Smooth muscle cell (in vitro differentiated cells): ENCODE results near the gene MED20. TPM values are rescaled to one million over a fixed set of nuclear protein-coding genes. Genes with fewer than 3 reads are reported as not detected.

Experiments used
- DNase-seq: peaks from one replicate; lab custom pipeline; 2025; ENCODE audit not compliant: unreplicated experiment; lab: John Stamatoyannopoulos, UW
- H2AFZ ChIP-seq: fragments of 200-600 bp; sonication (generic); 2 replicates; pipeline ENCODE4 v1.6.0; 2016; ENCODE audit warnings: antibody characterized with exemption, low read depth, mild to moderate bottlenecking
- H3F3A ChIP-seq: fragments of 200-600 bp; sonication (generic); 2 replicates; pipeline ENCODE4 v1.6.0; 2017; ENCODE audit warnings: antibody characterized with exemption, low read depth
- H3K27ac ChIP-seq: fragments of 200-600 bp; sonication (generic); 2 replicates; pipeline ENCODE4 v1.5.1; 2016; ENCODE audit warnings: low read depth, mild to moderate bottlenecking
- H3K27me3 ChIP-seq: fragments of 200-600 bp; sonication (generic); 2 replicates; pipeline ENCODE4 v1.6.1; 2016; ENCODE audit warnings: low read depth, mild to moderate bottlenecking
- H3K36me3 ChIP-seq: fragments of 200-600 bp; sonication (generic); 2 replicates; pipeline ENCODE4 v1.5.1; 2016; ENCODE audit warnings: low read depth
- H3K4me1 ChIP-seq: fragments of 200-600 bp; sonication (generic); 2 replicates; pipeline ENCODE4 v1.5.1; 2016; ENCODE audit warnings: low read depth
- H3K4me2 ChIP-seq: fragments of 200-600 bp; sonication (generic); 2 replicates; pipeline ENCODE4 v1.6.0; 2016; ENCODE audit warnings: mild to moderate bottlenecking
- H3K4me3 ChIP-seq: fragments of 200-600 bp; sonication (generic); 2 replicates; pipeline ENCODE4 v1.5.1; 2016; ENCODE audit warnings: mild to moderate bottlenecking
- H3K79me2 ChIP-seq: fragments of 200-600 bp; sonication (generic); 2 replicates; pipeline ENCODE4 v1.6.0; 2016; ENCODE audit warnings: low read depth, mild to moderate bottlenecking
- H3K9ac ChIP-seq: fragments of 200-600 bp; sonication (generic); 2 replicates; pipeline ENCODE4 v1.6.0; 2016; ENCODE audit warnings: low read depth
- H3K9me3 ChIP-seq: fragments of 200-600 bp; sonication (generic); replicated peaks from 2 replicates; pipeline ENCODE4 v1.5.1; 2016; ENCODE audit warnings: low read depth
- H4K20me1 ChIP-seq: fragments of 200-600 bp; sonication (generic); 2 replicates; pipeline ENCODE4 v1.6.0; 2016; ENCODE audit warnings: low read depth
- WGBS: methylation state at CpG from one replicate; pipeline ENCODE4 v1.1.7; 2016; ENCODE audit warnings: low lambda C conversion rate; 5-methylcytosine and 5-hydroxymethylcytosine counted together
- polyA plus RNA-seq: library from polyadenylated mRNA; unstranded; fragments of >200 nt; fragmentation: Nextera tagmentation; extraction: Ambion mirVana; gene quantifications from 2 replicates; pipeline ENCODE4 v1.2.1, GENCODE V29; 2016
- total RNA-seq: library from RNA; depleted of rRNA; stranded (reverse); fragments of >200 nt; gene quantifications from 2 replicates; pipeline ENCODE4 v1.2.3, GENCODE V29; 2014
- TF ChIP-seq, protein P1 (sequence below): fragments of 200-600 bp; sonication (generic); IDR thresholded peaks from 2 replicates; pipeline ENCODE4 v1.5.1; 2017; ENCODE audit warnings: borderline replicate concordance, mild to moderate bottlenecking, antibody characterized with exemption; ENCODE audit not compliant: insufficient read depth, poor library complexity, severe bottlenecking

The MED20 gene
- total and polyA plus RNA-seq, 2 experiments from 2014 or later: 13.2 to 14.9 TPM

DNA sequence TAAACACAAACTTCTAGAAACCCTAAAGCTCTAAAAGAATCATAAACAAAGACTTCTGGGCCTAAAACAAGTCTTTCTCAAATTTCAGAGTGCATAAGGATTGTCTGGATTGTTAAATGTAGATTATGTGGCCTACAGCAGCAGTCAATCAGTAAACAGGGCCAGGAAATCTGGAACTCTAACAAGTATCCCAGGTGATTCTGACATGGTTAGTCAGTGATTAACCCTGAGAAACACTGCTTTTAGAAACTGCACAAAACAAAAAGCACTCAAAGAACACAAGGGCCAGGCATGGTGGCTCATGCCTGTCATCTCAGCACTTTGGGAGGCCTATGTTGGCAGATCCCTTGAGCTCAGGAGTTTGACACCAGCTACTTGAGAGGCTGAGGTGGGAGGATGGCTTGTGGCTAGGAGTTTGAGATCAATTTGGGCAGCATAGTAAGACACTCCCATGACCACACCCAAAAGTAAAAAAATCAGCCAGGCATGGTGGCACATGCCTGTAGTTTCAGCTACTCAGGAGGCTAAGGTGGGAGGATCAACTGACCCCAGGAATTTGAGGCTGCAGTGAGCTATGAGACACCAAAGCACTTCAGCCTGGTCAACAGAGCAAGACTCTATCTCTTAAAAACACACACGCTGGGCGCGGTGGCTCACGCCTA, 5.9 kb downstream of the MED20 start:
- H3K4me1 ChIP-seq: peaks cover 5% of the 10 kb centered on the region
- H3K36me3 ChIP-seq: no peaks in the 10 kb centered on the region
- no peak for DNase-seq
- H3F3A ChIP-seq: no peaks in the 10 kb centered on the region
- no peak overlapping the region for H3K4me3 ChIP-seq
- no peak overlapping the region for H3K4me2 ChIP-seq
- no peaks in the 10 kb centered on the region for H3K27me3 ChIP-seq
- 100% methylated on average over 4 of the region's 4 CpGs for WGBS
- no peak overlapping the region for H2AFZ ChIP-seq
- no peaks in the 10 kb centered on the region for H4K20me1 ChIP-seq
- peaks cover 31% of the 10 kb centered on the region for H3K79me2 ChIP-seq
- TF ChIP-seq, protein P1, sequence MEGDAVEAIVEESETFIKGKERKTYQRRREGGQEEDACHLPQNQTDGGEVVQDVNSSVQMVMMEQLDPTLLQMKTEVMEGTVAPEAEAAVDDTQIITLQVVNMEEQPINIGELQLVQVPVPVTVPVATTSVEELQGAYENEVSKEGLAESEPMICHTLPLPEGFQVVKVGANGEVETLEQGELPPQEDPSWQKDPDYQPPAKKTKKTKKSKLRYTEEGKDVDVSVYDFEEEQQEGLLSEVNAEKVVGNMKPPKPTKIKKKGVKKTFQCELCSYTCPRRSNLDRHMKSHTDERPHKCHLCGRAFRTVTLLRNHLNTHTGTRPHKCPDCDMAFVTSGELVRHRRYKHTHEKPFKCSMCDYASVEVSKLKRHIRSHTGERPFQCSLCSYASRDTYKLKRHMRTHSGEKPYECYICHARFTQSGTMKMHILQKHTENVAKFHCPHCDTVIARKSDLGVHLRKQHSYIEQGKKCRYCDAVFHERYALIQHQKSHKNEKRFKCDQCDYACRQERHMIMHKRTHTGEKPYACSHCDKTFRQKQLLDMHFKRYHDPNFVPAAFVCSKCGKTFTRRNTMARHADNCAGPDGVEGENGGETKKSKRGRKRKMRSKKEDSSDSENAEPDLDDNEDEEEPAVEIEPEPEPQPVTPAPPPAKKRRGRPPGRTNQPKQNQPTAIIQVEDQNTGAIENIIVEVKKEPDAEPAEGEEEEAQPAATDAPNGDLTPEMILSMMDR: no peak
- H3K27ac ChIP-seq: no peak overlapping the region
- no peaks in the 10 kb centered on the region for H3K9me3 ChIP-seq
- no peak overlapping the region for H3K9ac ChIP-seq

DNA sequence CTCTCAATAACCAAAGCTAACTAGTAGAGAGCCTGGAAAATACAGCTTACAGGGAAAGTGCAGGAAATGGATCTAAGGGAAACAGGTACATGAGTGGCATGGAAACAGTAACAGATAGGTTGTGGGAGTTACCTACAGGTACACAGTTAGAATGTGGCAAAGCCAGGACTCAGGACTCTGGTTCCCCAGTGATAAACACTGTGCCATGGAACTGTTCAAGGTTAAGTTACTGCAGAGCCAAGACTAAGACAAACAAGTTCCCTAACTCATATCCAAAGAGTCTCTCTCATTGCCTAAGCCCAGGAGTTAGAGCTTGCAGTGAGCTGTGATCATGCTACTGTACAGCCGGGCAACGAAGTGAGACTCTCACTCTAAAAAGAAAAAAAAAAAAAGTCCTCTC, 6.6 kb downstream of the MED20 start:
- H3K27me3 ChIP-seq: no peaks in the 10 kb centered on the region
- WGBS: 100% methylated on average over 2 of the region's 2 CpGs
- H3K9me3 ChIP-seq: no peaks in the 10 kb centered on the region
- H3K79me2 ChIP-seq: peaks cover 24% of the 10 kb centered on the region
- H3K4me2 ChIP-seq: no peak overlapping the region
- TF ChIP-seq, protein P1: no peak
- H3K4me1 ChIP-seq: no peaks in the 10 kb centered on the region
- DNase-seq: no peak
- H3F3A ChIP-seq: no peaks in the 10 kb centered on the region
- no peak overlapping the region for H3K9ac ChIP-seq
- H3K36me3 ChIP-seq: no peaks in the 10 kb centered on the region
- no peak overlapping the region for H2AFZ ChIP-seq
- no peak overlapping the region for H3K4me3 ChIP-seq
- H4K20me1 ChIP-seq: peaks cover 2% of the 10 kb centered on the region
- no peak overlapping the region for H3K27ac ChIP-seq

DNA sequence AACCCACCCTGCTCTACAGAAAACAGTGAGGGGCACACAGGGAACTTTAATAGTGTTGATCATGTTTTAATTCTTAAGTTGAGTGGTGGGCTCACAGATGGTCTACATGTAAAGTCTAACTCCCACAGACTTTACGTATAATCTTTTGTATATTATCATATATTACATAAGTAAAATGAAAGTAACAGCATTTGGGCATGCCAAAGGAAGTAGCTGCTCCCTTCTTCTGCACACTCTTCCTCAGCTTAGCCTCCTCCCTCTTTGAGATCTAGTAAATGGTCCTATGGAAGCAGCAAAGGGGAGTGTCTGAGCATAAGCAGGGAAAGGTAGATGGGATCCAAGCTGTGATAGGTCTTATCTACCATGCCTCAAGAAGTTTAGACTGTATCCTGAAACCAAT, 11.2 kb downstream of the MED20 start:
- H3K9me3 ChIP-seq: no peaks in the 10 kb centered on the region
- H3K9ac ChIP-seq: no peak overlapping the region
- TF ChIP-seq, protein P1: no peak
- no peaks in the 10 kb centered on the region for H3F3A ChIP-seq
- H2AFZ ChIP-seq: no peak overlapping the region
- H3K36me3 ChIP-seq: no peaks in the 10 kb centered on the region
- no peak overlapping the region for H3K27ac ChIP-seq
- H3K27me3 ChIP-seq: no peaks in the 10 kb centered on the region
- DNase-seq: no peak
- 91% methylated on average over 1 of the region's 1 CpG for WGBS
- no peak overlapping the region for H3K4me2 ChIP-seq
- no peaks in the 10 kb centered on the region for H3K4me1 ChIP-seq
- H4K20me1 ChIP-seq: peaks cover 4% of the 10 kb centered on the region
- H3K4me3 ChIP-seq: no peak overlapping the region
- peaks cover 4% of the 10 kb centered on the region for H3K79me2 ChIP-seq
